Skeletal muscle tissue (tissue), 4 donors: Measurements from ENCODE around the gene PRKAR2A. TPM values are rescaled to one million over a fixed set of nuclear protein-coding genes. Genes with fewer than 3 reads are reported as not detected.
A peak's percentile ranks its signal among the peaks of the same experiment; 100 is the strongest.
"Not testable (repeated sequence)": the region's sequence is repeated elsewhere in the genome, so short reads cannot be mapped to it uniquely, and the experiment has no call there.

Source experiments
- H3K27ac ChIP-seq: one replicate; pipeline ENCODE4 v1.7.0; 2013; ENCODE audit warnings: mild to moderate bottlenecking, low read depth, low read length, inconsistent platforms
- H3K27me3 ChIP-seq, 3 donors: one replicate each; pipeline ENCODE4 v1.7.0; 2013; ENCODE audit warnings: low read length in 3 of 3; ENCODE audit not compliant: control insufficient read depth in 3 of 3, insufficient read depth in 3 of 3
- H3K36me3 ChIP-seq, 3 donors: one replicate each; pipeline ENCODE4 v1.7.0; 2013; ENCODE audit warnings: low read length in 3 of 3; ENCODE audit not compliant: control insufficient read depth in 3 of 3, insufficient read depth in 3 of 3
- H3K4me1 ChIP-seq, 3 donors: one replicate each; pipeline ENCODE4 v1.7.0; 2013; ENCODE audit warnings: low read length in 3 of 3, mild to moderate bottlenecking in 3 of 3; ENCODE audit not compliant: control insufficient read depth in 3 of 3, insufficient read depth in 3 of 3
- H3K4me3 ChIP-seq, 3 donors: one replicate each; pipeline ENCODE4 v1.7.0; 2013; ENCODE audit warnings: low read length in 3 of 3
- H3K9ac ChIP-seq, 3 donors: one replicate each; pipeline ENCODE4 v1.7.0; 2013; ENCODE audit warnings: low read length in 3 of 3, mild to moderate bottlenecking in 3 of 3, moderate library complexity in 2 of 3, low read depth in 1 of 3
- H3K9me3 ChIP-seq, 3 donors: one replicate each; pipeline ENCODE4 v1.7.0; 2013; ENCODE audit warnings: low read length in 3 of 3; ENCODE audit not compliant: control insufficient read depth in 3 of 3
- total RNA-seq: library from RNA; depleted of rRNA; stranded (reverse); fragments of >200 nt; gene quantifications from one replicate; pipeline ENCODE4 v1.2.3, GENCODE V29; 2014
- donor health status: Osteomylitis.

Gene PRKAR2A
- total RNA-seq, 1 donor from 2014 or later, result 26.6 TPM

- Histone ChIP-seq H3K36me3 (peaks cover 0 to 15% (median 15%) of the 10 kb centered on the region in 3 donors), H3K27ac (no peak overlapping the region), H3K9ac (no peak overlapping the region), H3K27me3 (no peaks in the 10 kb centered on the region), H3K9me3 (no peaks in the 10 kb centered on the region), H3K4me3 (no peak overlapping the region), H3K4me1 (peaks cover 0 to 5% (median 2%) of the 10 kb centered on the region in 3 donors)
These were observed 59.0 kb downstream of the PRKAR2A start for GRCh38 chr3:48788544-48789162.

GRCh38 chr3:48784426-48785120, 63.1 kb downstream of the PRKAR2A start:
- Histone ChIP-seq H3K9me3 (no peaks in the 10 kb centered on the region), H3K27me3 (no peaks in the 10 kb centered on the region), H3K4me1 (peaks cover 0 to 5% (median 2%) of the 10 kb centered on the region in 3 donors), H3K36me3 (peaks cover 8 to 23% (median 14%) of the 10 kb centered on the region in 3 donors), H3K9ac (peak overlapping the region in 1 of 3 donors; percentile 10), H3K27ac (peak overlapping the region; percentile 61), H3K4me3 (no peak overlapping the region)

GRCh38 chr3:48783304-48783703, 64.4 kb downstream of the PRKAR2A start:
- Histone ChIP-seq H3K9me3 (no peaks in the 10 kb centered on the region), H3K27ac (no peak overlapping the region), H3K4me3 (no peak overlapping the region)

GRCh38 chr3:48782046-48782445, 65.6 kb downstream of the PRKAR2A start:
- Histone ChIP-seq H3K36me3 (peaks cover 8 to 16% (median 8%) of the 10 kb centered on the region in 3 donors), H3K9ac (no peak overlapping the region), H3K9me3 (no peaks in the 10 kb centered on the region), H3K27ac (no peak overlapping the region), H3K4me3 (no peak overlapping the region), H3K4me1 (peaks cover 0 to 5% (median 2%) of the 10 kb centered on the region in 3 donors), H3K27me3 (no peaks in the 10 kb centered on the region)

More at GRCh38 chr3:48783304-48783703, 64.4 kb downstream of the PRKAR2A start:
- peaks cover 0 to 5% (median 2%) of the 10 kb centered on the region in 3 donors for H3K4me1 ChIP-seq
- peaks cover 7 to 16% (median 8%) of the 10 kb centered on the region in 3 donors for H3K36me3 ChIP-seq
- H3K27me3 ChIP-seq, result no peaks in the 10 kb centered on the region
- no peak overlapping the region for H3K9ac ChIP-seq

GRCh38 chr3:48778565-48778964, 69.1 kb downstream of the PRKAR2A start:
- not testable (repeated sequence) for H3K27me3 ChIP-seq, H3K4me3 ChIP-seq, H3K9me3 ChIP-seq, H3K9ac ChIP-seq, H3K4me1 ChIP-seq, H3K27ac ChIP-seq
- H3K36me3 ChIP-seq, result peaks cover 8 to 24% (median 12%) of the 10 kb centered on the region in 3 donors

GRCh38 chr3:48776854-48777253, 70.8 kb downstream of the PRKAR2A start:
- no peak overlapping the region for H3K27ac ChIP-seq
- peaks cover 13 to 20% (median 14%) of the 10 kb centered on the region in 3 donors for H3K36me3 ChIP-seq
- H3K9me3 ChIP-seq, result no peaks in the 10 kb centered on the region
- H3K4me3 ChIP-seq, result no peak overlapping the region
- no peaks in the 10 kb centered on the region for H3K27me3 ChIP-seq
- H3K4me1 ChIP-seq, result no peaks in the 10 kb centered on the region
- no peak overlapping the region for H3K9ac ChIP-seq

GRCh38 chr3:48770192-48770502, 77.5 kb downstream of the PRKAR2A start:
- H3K27ac ChIP-seq, result no peak overlapping the region

GRCh38 chr3:48765376-48765775, 82.3 kb downstream of the PRKAR2A start:
- Histone ChIP-seq H3K36me3 (peaks cover 25 to 37% (median 33%) of the 10 kb centered on the region in 3 donors), H3K4me1 (no peaks in the 10 kb centered on the region), H3K27me3 (no peaks in the 10 kb centered on the region), H3K9me3 (no peaks in the 10 kb centered on the region), H3K27ac (no peak overlapping the region), H3K4me3 (no peak overlapping the region), H3K9ac (no peak overlapping the region)

More at GRCh38 chr3:48770192-48770502, 77.5 kb downstream of the PRKAR2A start:
- H3K4me1 ChIP-seq, result no peaks in the 10 kb centered on the region
- H3K9me3 ChIP-seq, result no peaks in the 10 kb centered on the region
- H3K4me3 ChIP-seq, result no peak overlapping the region
- no peaks in the 10 kb centered on the region for H3K27me3 ChIP-seq
- no peak overlapping the region for H3K9ac ChIP-seq
- peaks cover 21 to 38% (median 27%) of the 10 kb centered on the region in 3 donors for H3K36me3 ChIP-seq

GRCh38 chr3:48762816-48763215, 84.9 kb downstream of the PRKAR2A start:
- Histone ChIP-seq H3K9me3 (no peaks in the 10 kb centered on the region), H3K4me1 (no peaks in the 10 kb centered on the region), H3K4me3 (no peak overlapping the region), H3K9ac (no peak overlapping the region), H3K36me3 (peaks cover 19 to 34% (median 32%) of the 10 kb centered on the region in 3 donors), H3K27ac (no peak overlapping the region), H3K27me3 (no peaks in the 10 kb centered on the region)

GRCh38 chr3:48759991-48760540, 87.6 kb downstream of the PRKAR2A start:
- H3K9me3 ChIP-seq, H3K9ac ChIP-seq, H3K27me3 ChIP-seq, H3K4me1 ChIP-seq, H3K4me3 ChIP-seq, H3K27ac ChIP-seq: not testable (repeated sequence)
- peaks cover 16 to 29% (median 28%) of the 10 kb centered on the region in 3 donors for H3K36me3 ChIP-seq
